Brain microvascular endothelial cell (primary cell): ENCODE results near the gene ENHO.

Source experiments
- DNase-seq: peaks from one replicate; pipeline ENCODE4 v3.0.0-alpha.2; 2020
- H3K27ac ChIP-seq: fragments of 250-450 bp; sonication (Bioruptor Pico); 2 replicates; pipeline ENCODE4 v1.5.1; 2020; ENCODE audit warnings: mild to moderate bottlenecking, moderate library complexity
- H3K27me3 ChIP-seq: fragments of 250-450 bp; sonication (Bioruptor Pico); replicated peaks from 2 replicates; pipeline ENCODE4 v1.5.1; 2020; ENCODE audit warnings: mild to moderate bottlenecking
- H3K36me3 ChIP-seq: fragments of 250-450 bp; sonication (Bioruptor Pico); replicated peaks from 2 replicates; pipeline ENCODE4 v1.5.1; 2020; ENCODE audit warnings: mild to moderate bottlenecking
- H3K4me3 ChIP-seq: 2 replicates; pipeline ENCODE4 v1.5.1; 2011; ENCODE audit warnings: low read depth, mild to moderate bottlenecking, control low read depth, low read length, moderate library complexity
- CTCF ChIP-seq: IDR thresholded peaks from 2 replicates; pipeline ENCODE4 v1.5.1; 2011; ENCODE audit warnings: low read depth, mild to moderate bottlenecking, moderate library complexity, low read length, control low read depth, inconsistent platforms; ENCODE audit errors: missing control alignments
- in situ Hi-C: cut with HindIII; loops from 2 replicates; pipeline ENCODE4 v1.10.0; 2017; ENCODE audit warnings: low sequenced_read_pairs, low pct_ligation_motif_present

The ENHO gene

DNA sequence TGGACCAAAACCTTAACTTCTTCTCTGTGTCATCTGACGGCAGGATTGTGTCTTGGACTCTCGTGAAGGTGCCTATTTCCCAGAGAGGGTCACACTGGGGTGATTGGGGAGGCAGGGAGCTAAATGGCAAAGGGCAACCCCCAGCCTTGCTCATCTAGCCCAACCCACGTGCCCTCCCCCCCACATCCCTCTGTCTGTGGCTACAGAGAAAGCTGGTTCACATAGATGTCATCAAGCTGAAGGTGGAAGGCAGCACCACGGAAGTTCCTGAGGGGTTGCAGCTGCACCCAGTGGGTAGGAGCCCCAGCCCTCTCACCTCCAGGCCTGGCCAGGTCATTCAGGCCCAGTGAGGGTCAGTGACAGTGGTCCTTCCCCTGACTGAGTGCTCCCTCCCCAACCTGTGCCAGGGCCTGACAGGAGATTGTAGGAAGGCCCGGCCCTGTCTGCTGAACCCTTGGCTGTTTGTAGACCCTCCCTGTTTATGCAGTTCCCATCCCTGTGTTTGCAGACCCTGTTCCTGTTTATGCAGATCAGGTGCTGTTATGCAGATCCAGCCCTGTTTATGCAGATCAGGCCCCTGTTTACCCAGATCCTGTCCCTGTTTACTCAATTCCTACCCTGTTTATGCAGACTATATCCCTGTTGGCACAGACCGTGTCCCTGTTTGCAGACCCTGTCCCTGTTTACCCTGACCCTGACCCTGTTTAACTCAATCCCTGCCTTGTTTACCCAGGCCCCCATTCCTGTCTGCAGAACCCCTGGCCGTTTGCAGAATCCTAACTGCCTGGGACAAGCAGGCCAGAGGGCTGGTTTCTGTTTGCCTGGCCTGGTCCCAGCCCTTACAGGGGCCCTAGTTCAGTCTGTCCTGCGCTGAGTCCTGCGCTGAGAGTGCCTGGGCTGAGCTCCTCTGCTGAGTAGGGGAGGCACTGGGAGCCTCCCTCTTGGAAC is 10.4 kb downstream of the ENHO start:
- no peak for TF ChIP-seq CTCF
- no peaks in the 10 kb centered on the region for H3K36me3 ChIP-seq
- in situ Hi-C loops: no loop called here
- H3K27ac ChIP-seq: no peak overlapping the region
- no peak overlapping the region for H3K4me3 ChIP-seq
- no peaks in the 10 kb centered on the region for H3K27me3 ChIP-seq
- DNase-seq: no peak

- in situ Hi-C loops: no loop called here
- no peak overlapping the region for H3K4me3 ChIP-seq
- DNase-seq: no peak
- H3K27me3 ChIP-seq: no peaks in the 10 kb centered on the region
- H3K36me3 ChIP-seq: no peaks in the 10 kb centered on the region
- TF ChIP-seq CTCF: no peak
- H3K27ac ChIP-seq: no peak overlapping the region
These were observed 12.0 kb downstream of the ENHO start for GRCh38 chr9:34510497-34511468.

DNA sequence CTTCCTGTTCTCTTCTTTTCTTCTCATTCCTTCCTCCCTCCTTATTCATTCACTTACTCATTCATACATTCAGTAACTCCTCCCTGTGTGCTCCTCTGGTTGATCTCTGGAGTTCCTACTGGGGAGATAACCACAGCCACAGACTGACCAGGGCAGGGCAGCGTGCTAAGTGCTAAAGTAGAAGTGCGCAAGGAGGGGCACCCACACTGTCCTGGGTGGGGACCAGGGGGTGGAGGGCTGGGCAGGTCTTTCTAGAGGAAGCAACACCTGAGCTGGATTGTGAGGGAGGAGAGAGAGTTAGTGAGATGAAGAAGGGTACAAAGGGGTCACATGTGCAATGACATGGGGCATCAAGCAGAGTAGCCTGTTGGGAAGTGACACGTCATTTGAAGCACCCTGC is 13.8 kb downstream of the ENHO start:
- H3K27me3 ChIP-seq: peaks cover 3% of the 10 kb centered on the region
- H3K27ac ChIP-seq: no peak overlapping the region
- DNase-seq: no peak
- no peaks in the 10 kb centered on the region for H3K36me3 ChIP-seq
- TF ChIP-seq CTCF: no peak
- in situ Hi-C loops: no loop called here
- H3K4me3 ChIP-seq: no peak overlapping the region

DNA sequence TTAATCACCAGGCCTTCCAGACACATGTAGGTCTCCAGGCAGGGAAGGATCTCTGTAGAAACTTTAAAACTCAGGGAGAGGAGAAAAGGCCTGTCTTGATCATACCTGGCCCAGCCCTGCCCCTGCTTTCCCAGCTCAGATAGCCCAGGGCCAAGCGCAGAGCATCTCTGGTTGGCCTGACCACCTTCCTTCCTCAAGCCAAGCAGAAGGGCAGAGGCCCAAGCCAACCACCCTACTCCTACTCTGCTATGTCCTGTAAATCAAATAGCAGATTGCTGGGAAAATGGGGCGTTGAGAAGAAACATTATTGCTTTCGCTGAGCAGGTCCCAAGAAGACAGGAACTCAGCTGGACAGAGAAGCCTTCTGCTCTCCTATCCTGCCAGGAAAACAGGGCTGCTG is 14.3 kb downstream of the ENHO start:
- Histone ChIP-seq H3K27me3 (peaks cover 4% of the 10 kb centered on the region), H3K4me3 (no peak overlapping the region), H3K36me3 (no peaks in the 10 kb centered on the region), H3K27ac (no peak overlapping the region)
- no peak for TF ChIP-seq CTCF
- in situ Hi-C loops: no loop called here
- DNase-seq: no peak

GRCh38 chr9:34507966-34508365 is 14.8 kb downstream of the ENHO start:
- in situ Hi-C loops: no loop called here

More at GRCh38 chr9:34507966-34508365, 14.8 kb downstream of the ENHO start:
- TF ChIP-seq CTCF: no peak
- no peaks in the 10 kb centered on the region for H3K36me3 ChIP-seq
- H3K27ac ChIP-seq: no peak overlapping the region
- H3K4me3 ChIP-seq: no peak overlapping the region
- no peak for DNase-seq
- H3K27me3 ChIP-seq: peaks cover 7% of the 10 kb centered on the region
